HepG2 (cell line): ENCODE data around the gene PHF3. TPM values are rescaled to one million over a fixed set of nuclear protein-coding genes. Genes with fewer than 3 reads are reported as not detected.

Experiments used
- ATAC-seq: fragments of 200-7000 bp; cut with Tn5 transposase; 3 replicates; pipeline ENCODE4 v1.9.1; 2020; ENCODE audit warnings: mild to moderate bottlenecking, moderate library complexity
- BruUV-seq: library from RNA; stranded (reverse); fragments of 400-500 nt; replicated peaks from 2 replicates; lab custom pipeline; 2021; lab: Mats Ljungman, UMichigan
- CTCF ChIA-PET: fragments of 300-600 bp; formaldehyde crosslinking; extraction: SDS; loops from one replicate; lab custom pipeline; 2021; ENCODE audit warnings: low total read pairs, inconsistent platforms, low intra/inter-chr PET ratio; lab: Yijun Ruan, JAX
- POLR2A ChIA-PET: fragments of 350-600 bp; sonication (Branson Sonifier 250); formaldehyde crosslinking; loops from one replicate; lab custom pipeline; 2020; ENCODE audit warnings: antibody characterized with exemption, inconsistent platforms; lab: Yijun Ruan, JAX
- DNase-seq: peaks from one replicate; pipeline ENCODE4 v3.0.0-alpha.2; 2015; ENCODE audit warnings: low spot score
- FAIRE-seq: peaks from 3 replicates; lab custom pipeline; 2011; peaks lifted over from hg19 to GRCh38; lab: Jason Lieb, UNC
- H2AFZ ChIP-seq: one replicate; pipeline ENCODE4 v1.6.1; 2011; ENCODE audit warnings: low read length, inconsistent platforms
- H3K27ac ChIP-seq: fragments of 300-600 bp; 3 replicates; pipeline ENCODE4 v1.8.0; 2011; ENCODE audit warnings: mixed run types, mild to moderate bottlenecking, mixed read lengths, low read length, inconsistent platforms; ENCODE audit not compliant: insufficient read depth; ENCODE audit errors: extremely low read length
- H3K27me3 ChIP-seq, 2 experiments: fragments of 200-600 bp in 1 of 2; 2 replicates in 1 of 2; 3 replicates in 1 of 2; pipeline versions ENCODE4 v1.6.0 to v1.8.0; 2011; ENCODE audit warnings: low read length in 2 of 2, mild to moderate bottlenecking in 2 of 2, moderate library complexity in 2 of 2, inconsistent platforms in 1 of 2; ENCODE audit not compliant: insufficient read depth in 2 of 2, control insufficient read depth in 1 of 2
- H3K36me3 ChIP-seq, 2 experiments: fragments of 200-600 bp in 1 of 2; replicated peaks in 1 of 2; 2 replicates in 1 of 2; 3 replicates in 1 of 2; pipeline versions ENCODE4 v1.5.1 to v1.8.0; 2011; ENCODE audit warnings: low read length in 2 of 2, inconsistent platforms in 1 of 2; ENCODE audit not compliant: insufficient read depth in 2 of 2, control insufficient read depth in 1 of 2
- H3K4me1 ChIP-seq: 2 replicates; pipeline ENCODE4 v1.5.1; 2012; ENCODE audit warnings: low read length, inconsistent platforms; ENCODE audit not compliant: insufficient read depth
- H3K4me2 ChIP-seq: 2 replicates; pipeline ENCODE4 v1.6.0; 2011; ENCODE audit warnings: low read depth, low read length, inconsistent platforms
- H3K4me3 ChIP-seq, 3 experiments: fragments of 200-600 bp in 1 of 3; sonication (generic), shearing (Covaris generic) in 1 of 3; replicated peaks in 1 of 3; 2 replicates each; pipeline ENCODE4 v1.5.1; 2011 to 2016; ENCODE audit warnings: low read length in 3 of 3, inconsistent platforms in 2 of 3, low read depth in 2 of 3, mild to moderate bottlenecking in 2 of 3, control low read depth in 1 of 3, mixed read lengths in 1 of 3; ENCODE audit not compliant: insufficient read depth in 1 of 3
- H3K79me2 ChIP-seq: one replicate; pipeline ENCODE4 v1.6.1; 2011; ENCODE audit warnings: low read length, inconsistent platforms; ENCODE audit not compliant: insufficient read depth
- H3K9ac ChIP-seq: 2 replicates; pipeline ENCODE4 v1.6.0; 2011; ENCODE audit warnings: mild to moderate bottlenecking, low read depth, low read length, inconsistent platforms; ENCODE audit not compliant: insufficient read depth
- H3K9me3 ChIP-seq: 2 replicates; pipeline ENCODE4 v1.5.1; 2012; ENCODE audit warnings: mild to moderate bottlenecking, low read length
- H4K20me1 ChIP-seq: 2 replicates; pipeline ENCODE4 v1.6.0; 2011; ENCODE audit warnings: inconsistent platforms, mild to moderate bottlenecking, low read length, moderate library complexity; ENCODE audit not compliant: insufficient read depth
- ARID2 ChIP-seq: sonication (generic); formaldehyde crosslinking; IDR thresholded peaks from 2 replicates; pipeline ENCODE4 v1.8.1; 2022; ENCODE audit warnings: mild to moderate bottlenecking, missing genetic modification reagents, borderline replicate concordance
- ETV6 ChIP-seq: sonication (generic); formaldehyde crosslinking; conservative IDR thresholded peaks from 2 replicates; pipeline ENCODE4 v1.4.0; 2020; ENCODE audit warnings: missing genetic modification reagents
- EZH2 ChIP-seq: conservative IDR thresholded peaks from 2 replicates; pipeline ENCODE4 v1.6.1; 2012; ENCODE audit warnings: mild to moderate bottlenecking, low read depth, low read length, moderate library complexity
- FOXA3 ChIP-seq: IDR thresholded peaks from 2 replicates; pipeline ENCODE4 v1.6.1; 2016; ENCODE audit warnings: missing genetic modification reagents, missing compliant biosample characterization
- HOXA5 ChIP-seq: sonication (generic); formaldehyde crosslinking; IDR thresholded peaks from 2 replicates; pipeline ENCODE4 v1.4.0; 2020; ENCODE audit warnings: missing genetic modification reagents
- NONO ChIP-seq, 2 experiments: fragments of 450-650 bp in 1 of 2; sonication (generic) in 1 of 2; formaldehyde crosslinking in 1 of 2; IDR thresholded peaks in 1 of 2; conservative IDR thresholded peaks in 1 of 2; 2 replicates each; pipeline versions ENCODE4 v1.6.1 to v1.8.0; 2017 to 2022; ENCODE audit warnings: mild to moderate bottlenecking in 1 of 2, missing genetic modification reagents in 1 of 2, moderate library complexity in 1 of 2
- POLR2AphosphoS5 ChIP-seq: IDR thresholded peaks from 2 replicates; pipeline ENCODE4 v1.6.1; 2012; ENCODE audit warnings: low read depth, low read length
- PRMT3 ChIP-seq: sonication (generic); formaldehyde crosslinking; IDR thresholded peaks from 2 replicates; pipeline ENCODE4 v1.8.1; 2022; ENCODE audit warnings: low read depth, mild to moderate bottlenecking, moderate library complexity, missing genetic modification reagents, borderline replicate concordance
- ZBTB7A ChIP-seq: sonication (generic); formaldehyde crosslinking; IDR thresholded peaks from 2 replicates; pipeline ENCODE4 v1.8.0; 2022; ENCODE audit warnings: mild to moderate bottlenecking, missing genetic modification reagents
- ZFP91 ChIP-seq: sonication (generic); formaldehyde crosslinking; IDR thresholded peaks from 2 replicates; pipeline ENCODE4 v1.9.0; 2022; ENCODE audit warnings: missing genetic modification reagents, mild to moderate bottlenecking, borderline replicate concordance
- ZNF10 ChIP-seq: sonication (generic); formaldehyde crosslinking; IDR thresholded peaks from 2 replicates; pipeline ENCODE4 v1.4.0; 2020; ENCODE audit warnings: mild to moderate bottlenecking, low read depth, missing genetic modification reagents, borderline replicate concordance
- ZNF614 ChIP-seq: IDR thresholded peaks from 2 replicates; pipeline ENCODE4 v1.6.1; 2018; ENCODE audit warnings: missing biosample characterization, missing genetic modification reagents, inconsistent platforms, borderline replicate concordance
- ZNF780A ChIP-seq: sonication (generic); formaldehyde crosslinking; IDR thresholded peaks from 2 replicates; pipeline ENCODE4 v1.8.0; 2022; ENCODE audit warnings: mild to moderate bottlenecking, missing genetic modification reagents, moderate library complexity
- ZNF781 ChIP-seq: sonication (generic); formaldehyde crosslinking; IDR thresholded peaks from 2 replicates; pipeline ENCODE4 v1.5.1; 2020; ENCODE audit warnings: borderline replicate concordance, mild to moderate bottlenecking, missing genetic modification reagents; ENCODE audit errors: not compliant biosample characterization
- ZNF782 ChIP-seq: sonication (generic); formaldehyde crosslinking; IDR thresholded peaks from 2 replicates; pipeline ENCODE4 v1.4.0; 2020; ENCODE audit warnings: missing genetic modification reagents, mild to moderate bottlenecking, borderline replicate concordance
- WGBS: methylation state at CpG from one replicate; pipeline ENCODE4 v1.1.6; 2017; ENCODE audit warnings: low lambda C conversion rate; 5-methylcytosine and 5-hydroxymethylcytosine counted together
- in situ Hi-C: cut with HindIII; loops from 2 replicates; pipeline ENCODE4 v1.10.0; 2017; ENCODE audit warnings: low pct_unique_long_range_greater_than_20kb; ENCODE audit not compliant: extremely low pct_ligation_motif_present
- intact Hi-C: fragments of 100-400 bp; cut with micrococcal nuclease; formaldehyde crosslinking; loops from one replicate; pipeline ENCODE4 v1.10.0; 2022; ENCODE audit not compliant: unreplicated experiment
- polyA plus RNA-seq, 8 experiments: library from polyadenylated mRNA; depleted of rRNA in 3 of 8; stranded (reverse) in 7 of 8; unstranded in 1 of 8; fragments of >200 nt; fragmentation: Illumina TruSeq in 4 of 8; extraction: Trizol in 4 of 8; gene quantifications; 2 replicates each; pipeline versions ENCODE4 v1.2.1 to v1.2.3, GENCODE V29; 2011 to 2016; ENCODE audit warnings: low read depth in 4 of 8, missing spikeins in 1 of 8, mixed read lengths in 1 of 8; ENCODE audit not compliant: insufficient read depth in 1 of 8
- total RNA-seq, 5 experiments: library from RNA; depleted of rRNA; stranded (reverse); fragments of >200 nt; fragmentation: Illumina TruSeq; extraction: Trizol; gene quantifications; 2 replicates each; pipeline ENCODE4 v1.2.3, GENCODE V29; 2016; ENCODE audit warnings: low read depth in 1 of 5
- TF ChIP-seq, protein P1 (sequence below): sonication (generic); formaldehyde crosslinking; IDR thresholded peaks from 2 replicates; pipeline ENCODE4 v1.4.0; 2020; ENCODE audit warnings: missing genetic modification reagents, borderline replicate concordance
- TF ChIP-seq, protein P2 (sequence below): sonication (generic); formaldehyde crosslinking; conservative IDR thresholded peaks from 2 replicates; pipeline ENCODE4 v1.4.0; 2020; ENCODE audit warnings: missing genetic modification reagents

The PHF3 gene
- total and polyA plus RNA-seq, 2 of the 13 experiments (the other 11 are each of a cell fraction or from before 2014, with no cell fraction given): 19.8 to 70.4 TPM

DNA sequence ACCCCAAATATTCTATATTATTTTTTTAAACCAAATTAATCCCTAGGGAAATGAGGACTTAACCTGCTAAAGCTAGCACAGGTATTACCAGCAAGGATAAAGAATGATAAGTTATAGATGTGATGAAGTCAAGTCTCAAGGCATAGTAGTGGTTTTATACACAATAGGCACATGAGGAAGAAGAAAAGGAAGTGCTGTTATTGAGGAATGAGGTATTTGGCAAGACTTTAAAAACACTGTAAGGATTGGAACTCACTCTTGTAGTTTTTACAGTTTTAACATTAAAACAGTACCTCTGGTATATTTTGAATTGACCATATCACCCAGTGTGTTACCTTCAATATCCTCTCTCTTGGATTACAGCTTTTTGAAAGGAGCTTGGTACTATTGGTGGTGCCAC is 54.6 kb downstream of the PHF3 start (continued):
- TF ChIP-seq ZFP91: no peak
- no peak for TF ChIP-seq PRMT3 (CRISPR knock-in tag)

DNA sequence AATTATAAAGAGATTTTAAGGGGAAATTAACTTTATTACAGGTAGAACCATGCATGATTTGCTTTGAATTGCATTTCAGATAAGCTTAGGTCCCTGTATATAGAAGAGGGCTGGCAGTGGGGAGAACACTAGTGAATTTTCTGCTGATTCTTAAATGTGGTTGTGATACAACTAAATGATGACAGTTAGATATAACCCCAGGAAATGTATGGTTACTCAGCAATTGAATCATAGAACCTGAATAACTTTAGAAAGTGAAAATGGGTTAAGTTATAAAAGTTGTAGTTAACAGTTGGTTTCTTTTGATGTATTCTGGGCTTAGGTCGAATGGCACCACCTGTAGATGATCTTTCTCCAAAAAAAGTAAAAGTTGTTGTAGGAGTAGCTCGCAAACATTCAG is 70.1 kb downstream of the PHF3 start:
- Histone ChIP-seq H3K9ac (no peak overlapping the region), H3K27me3 (no peaks in the 10 kb centered on the region), H3K4me1 (peaks cover 23% of the 10 kb centered on the region), H3K4me2 (no peak overlapping the region), H2AFZ (no peak overlapping the region), H3K36me3 (peaks cover 15 to 65% of the 10 kb centered on the region in 2 experiments), H3K9me3 (no peaks in the 10 kb centered on the region), H3K4me3 (no peak overlapping the region), H3K79me2 (no peaks in the 10 kb centered on the region), H4K20me1 (no peaks in the 10 kb centered on the region), H3K27ac (no peak overlapping the region)
- intact Hi-C loops (loop anchor here (5.0 kb wide), 1 partner anchor 108 kb away; no protein-coding TSS in a partner anchor), in situ Hi-C loops (no loop called here)
- WGBS: 99% methylated on average over 2 of the region's 2 CpGs
- no peak for ATAC-seq
- TF ChIP-seq ZNF781: no peak
- TF ChIP-seq HOXA5: no peak
- no peak for TF ChIP-seq ZNF614 (CRISPR knock-in tag)
- no peak for TF ChIP-seq ZNF782 (CRISPR knock-in tag)
- TF ChIP-seq ZBTB7A (CRISPR knock-in tag): no peak
- TF ChIP-seq POLR2AphosphoS5: no peak
- TF ChIP-seq, protein P1, sequence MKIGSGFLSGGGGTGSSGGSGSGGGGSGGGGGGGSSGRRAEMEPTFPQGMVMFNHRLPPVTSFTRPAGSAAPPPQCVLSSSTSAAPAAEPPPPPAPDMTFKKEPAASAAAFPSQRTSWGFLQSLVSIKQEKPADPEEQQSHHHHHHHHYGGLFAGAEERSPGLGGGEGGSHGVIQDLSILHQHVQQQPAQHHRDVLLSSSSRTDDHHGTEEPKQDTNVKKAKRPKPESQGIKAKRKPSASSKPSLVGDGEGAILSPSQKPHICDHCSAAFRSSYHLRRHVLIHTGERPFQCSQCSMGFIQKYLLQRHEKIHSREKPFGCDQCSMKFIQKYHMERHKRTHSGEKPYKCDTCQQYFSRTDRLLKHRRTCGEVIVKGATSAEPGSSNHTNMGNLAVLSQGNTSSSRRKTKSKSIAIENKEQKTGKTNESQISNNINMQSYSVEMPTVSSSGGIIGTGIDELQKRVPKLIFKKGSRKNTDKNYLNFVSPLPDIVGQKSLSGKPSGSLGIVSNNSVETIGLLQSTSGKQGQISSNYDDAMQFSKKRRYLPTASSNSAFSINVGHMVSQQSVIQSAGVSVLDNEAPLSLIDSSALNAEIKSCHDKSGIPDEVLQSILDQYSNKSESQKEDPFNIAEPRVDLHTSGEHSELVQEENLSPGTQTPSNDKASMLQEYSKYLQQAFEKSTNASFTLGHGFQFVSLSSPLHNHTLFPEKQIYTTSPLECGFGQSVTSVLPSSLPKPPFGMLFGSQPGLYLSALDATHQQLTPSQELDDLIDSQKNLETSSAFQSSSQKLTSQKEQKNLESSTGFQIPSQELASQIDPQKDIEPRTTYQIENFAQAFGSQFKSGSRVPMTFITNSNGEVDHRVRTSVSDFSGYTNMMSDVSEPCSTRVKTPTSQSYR (CRISPR knock-in tag): no peak
- TF ChIP-seq EZH2: no peak
- TF ChIP-seq ZNF780A (CRISPR knock-in tag): no peak
- TF ChIP-seq ARID2 (CRISPR knock-in tag): no peak
- TF ChIP-seq NONO (IDR thresholded peaks at IDR 0.05): no peak
- no peak for TF ChIP-seq NONO (CRISPR knock-in tag; conservative IDR thresholded peaks at IDR 0.05)
- TF ChIP-seq ZNF10 (CRISPR knock-in tag): no peak
- no peak for TF ChIP-seq ETV6 (CRISPR knock-in tag)
- no peak for TF ChIP-seq FOXA3 (CRISPR knock-in tag)
- TF ChIP-seq, protein P2, sequence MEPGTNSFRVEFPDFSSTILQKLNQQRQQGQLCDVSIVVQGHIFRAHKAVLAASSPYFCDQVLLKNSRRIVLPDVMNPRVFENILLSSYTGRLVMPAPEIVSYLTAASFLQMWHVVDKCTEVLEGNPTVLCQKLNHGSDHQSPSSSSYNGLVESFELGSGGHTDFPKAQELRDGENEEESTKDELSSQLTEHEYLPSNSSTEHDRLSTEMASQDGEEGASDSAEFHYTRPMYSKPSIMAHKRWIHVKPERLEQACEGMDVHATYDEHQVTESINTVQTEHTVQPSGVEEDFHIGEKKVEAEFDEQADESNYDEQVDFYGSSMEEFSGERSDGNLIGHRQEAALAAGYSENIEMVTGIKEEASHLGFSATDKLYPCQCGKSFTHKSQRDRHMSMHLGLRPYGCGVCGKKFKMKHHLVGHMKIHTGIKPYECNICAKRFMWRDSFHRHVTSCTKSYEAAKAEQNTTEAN: no peak
- no peak for FAIRE-seq
- CTCF ChIA-PET: no interaction called here
- DNase-seq: no peak
- POLR2A ChIA-PET: interaction anchor here (1.5 kb wide), 1 partner anchor 70 kb away, joined by 4 read pairs; the partner anchor contains the start of gene PHF3
- BruUV-seq: no TSS peak
